Upper lobe of left lung (tissue), 4 donors: ENCODE results near the gene TCERG1L.

Experiments used
- EP300 ChIP-seq, 4 donors: sonication (generic); formaldehyde crosslinking; IDR thresholded peaks; one replicate each; pipeline ENCODE4 v1.5.1; 2017; ENCODE audit warnings: antibody characterized with exemption in 4 of 4, control low read depth in 2 of 4
- POLR2A ChIP-seq, 4 donors: fragments of 450-650 bp; IDR thresholded peaks; one replicate each; pipeline ENCODE4 v1.5.1; 2016 to 2017; ENCODE audit warnings: antibody characterized with exemption in 4 of 4, mild to moderate bottlenecking in 2 of 4
- POLR2AphosphoS5 ChIP-seq, 2 donors: sonication (generic); formaldehyde crosslinking; IDR thresholded peaks; one replicate each; pipeline ENCODE4 v1.5.1; 2017; ENCODE audit warnings: antibody characterized with exemption in 2 of 2
- TF ChIP-seq, protein P1 (sequence below), 6 experiments: fragments of 450-650 bp in 4 of 6; fragments of 200-600 bp in 2 of 6; sonication (generic) in 2 of 6; IDR thresholded peaks; one replicate each; pipeline ENCODE4 v1.5.1; 2016 to 2019; ENCODE audit warnings: antibody characterized with exemption in 6 of 6

- TF ChIP-seq, protein P1, sequence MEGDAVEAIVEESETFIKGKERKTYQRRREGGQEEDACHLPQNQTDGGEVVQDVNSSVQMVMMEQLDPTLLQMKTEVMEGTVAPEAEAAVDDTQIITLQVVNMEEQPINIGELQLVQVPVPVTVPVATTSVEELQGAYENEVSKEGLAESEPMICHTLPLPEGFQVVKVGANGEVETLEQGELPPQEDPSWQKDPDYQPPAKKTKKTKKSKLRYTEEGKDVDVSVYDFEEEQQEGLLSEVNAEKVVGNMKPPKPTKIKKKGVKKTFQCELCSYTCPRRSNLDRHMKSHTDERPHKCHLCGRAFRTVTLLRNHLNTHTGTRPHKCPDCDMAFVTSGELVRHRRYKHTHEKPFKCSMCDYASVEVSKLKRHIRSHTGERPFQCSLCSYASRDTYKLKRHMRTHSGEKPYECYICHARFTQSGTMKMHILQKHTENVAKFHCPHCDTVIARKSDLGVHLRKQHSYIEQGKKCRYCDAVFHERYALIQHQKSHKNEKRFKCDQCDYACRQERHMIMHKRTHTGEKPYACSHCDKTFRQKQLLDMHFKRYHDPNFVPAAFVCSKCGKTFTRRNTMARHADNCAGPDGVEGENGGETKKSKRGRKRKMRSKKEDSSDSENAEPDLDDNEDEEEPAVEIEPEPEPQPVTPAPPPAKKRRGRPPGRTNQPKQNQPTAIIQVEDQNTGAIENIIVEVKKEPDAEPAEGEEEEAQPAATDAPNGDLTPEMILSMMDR (IDR thresholded peaks at IDR 0.05) = no peak
- TF ChIP-seq EP300 (IDR thresholded peaks at IDR 0.05) (no peak), POLR2A (IDR thresholded peaks at IDR 0.05) (no peak), POLR2AphosphoS5 (IDR thresholded peaks at IDR 0.05) (no peak)
Observed at GRCh38 chr10:131207584-131208532, 103.7 kb downstream of the TCERG1L start.
